Hepatocyte (in vitro differentiated cells): ENCODE measurements around the gene ARFGAP2.
A peak's percentile ranks its signal among the peaks of the same experiment; 100 is the strongest.

ENCODE experiments used
- CTCF ChIP-seq: fragments of 200-600 bp; sonication (generic); IDR thresholded peaks from 2 replicates; pipeline ENCODE4 v1.5.1; 2016; ENCODE audit warnings: antibody characterized with exemption, mild to moderate bottlenecking; ENCODE audit not compliant: poor library complexity
- EZH2 ChIP-seq: fragments of 200-600 bp; sonication (generic); IDR thresholded peaks from 2 replicates; pipeline ENCODE4 v1.6.1; 2016; ENCODE audit warnings: antibody characterized with exemption, mild to moderate bottlenecking, borderline replicate concordance

- TF ChIP-seq CTCF (peak; percentile 36), EZH2 (no peak)
Observed at GRCh38 chr11:47179655-47179991, 2.9 kb upstream of the ARFGAP2 start.
